Measurements from ENCODE around the gene TMEM120B.
"Not testable (repeated sequence)": the region's sequence is repeated elsewhere in the genome, so short reads cannot be mapped to it uniquely, and the experiment has no call there.

Gene TMEM120B

DNA sequence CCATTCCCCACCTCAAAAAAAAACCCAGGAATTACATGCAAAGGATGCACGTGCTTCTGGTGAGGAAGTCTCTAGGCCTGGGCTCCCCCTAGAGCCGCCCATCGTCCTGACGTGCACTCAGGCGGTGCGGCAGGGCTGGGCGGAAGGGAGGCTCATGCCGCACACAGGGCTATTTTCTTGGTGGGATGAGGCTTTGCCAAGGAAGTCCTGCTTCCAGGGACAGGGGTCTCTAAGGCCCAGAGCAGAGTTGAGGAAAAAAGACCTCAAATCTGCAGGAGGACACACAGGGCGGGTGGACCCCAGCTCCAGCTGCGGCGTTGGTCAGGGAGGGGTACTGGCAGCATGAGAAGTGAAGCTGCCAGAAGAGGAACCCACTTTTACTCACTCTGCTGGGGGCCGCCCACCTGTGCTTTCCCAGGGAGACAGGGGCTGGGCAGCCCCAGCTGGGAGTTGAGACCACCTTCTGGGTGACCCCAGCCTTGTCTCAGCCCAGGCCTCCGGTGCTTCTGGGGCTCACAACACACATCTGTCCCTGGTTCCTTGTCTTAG lies 76.8 kb downstream of the TMEM120B start:
- Histone ChIP-seq H3K9me3 (ENCODE audit: severe bottlenecking) (no peaks in the 10 kb centered on the region), H3K36me3 (ENCODE audit: low read depth) (peaks cover 9% of the 10 kb centered on the region), H3K27ac (ENCODE audit: poor library complexity, severe bottlenecking) (no peak overlapping the region), H3K27me3 (ENCODE audit: insufficient read depth, poor library complexity, severe bottlenecking) (no peaks in the 10 kb centered on the region), H3K4me1 (ENCODE audit: insufficient read depth, poor library complexity, severe bottlenecking) (peaks cover 32% of the 10 kb centered on the region), H3K4me3 (ENCODE audit: severe bottlenecking) (no peak overlapping the region)
- TF ChIP-seq, protein P1, sequence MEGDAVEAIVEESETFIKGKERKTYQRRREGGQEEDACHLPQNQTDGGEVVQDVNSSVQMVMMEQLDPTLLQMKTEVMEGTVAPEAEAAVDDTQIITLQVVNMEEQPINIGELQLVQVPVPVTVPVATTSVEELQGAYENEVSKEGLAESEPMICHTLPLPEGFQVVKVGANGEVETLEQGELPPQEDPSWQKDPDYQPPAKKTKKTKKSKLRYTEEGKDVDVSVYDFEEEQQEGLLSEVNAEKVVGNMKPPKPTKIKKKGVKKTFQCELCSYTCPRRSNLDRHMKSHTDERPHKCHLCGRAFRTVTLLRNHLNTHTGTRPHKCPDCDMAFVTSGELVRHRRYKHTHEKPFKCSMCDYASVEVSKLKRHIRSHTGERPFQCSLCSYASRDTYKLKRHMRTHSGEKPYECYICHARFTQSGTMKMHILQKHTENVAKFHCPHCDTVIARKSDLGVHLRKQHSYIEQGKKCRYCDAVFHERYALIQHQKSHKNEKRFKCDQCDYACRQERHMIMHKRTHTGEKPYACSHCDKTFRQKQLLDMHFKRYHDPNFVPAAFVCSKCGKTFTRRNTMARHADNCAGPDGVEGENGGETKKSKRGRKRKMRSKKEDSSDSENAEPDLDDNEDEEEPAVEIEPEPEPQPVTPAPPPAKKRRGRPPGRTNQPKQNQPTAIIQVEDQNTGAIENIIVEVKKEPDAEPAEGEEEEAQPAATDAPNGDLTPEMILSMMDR (IDR thresholded peaks at IDR 0.05; ENCODE audit: poor library complexity, severe bottlenecking): no peak
- ATAC-seq (ENCODE audit: low read depth) (no peak), DNase-seq (ENCODE audit: low spot score) (no peak)

DNA sequence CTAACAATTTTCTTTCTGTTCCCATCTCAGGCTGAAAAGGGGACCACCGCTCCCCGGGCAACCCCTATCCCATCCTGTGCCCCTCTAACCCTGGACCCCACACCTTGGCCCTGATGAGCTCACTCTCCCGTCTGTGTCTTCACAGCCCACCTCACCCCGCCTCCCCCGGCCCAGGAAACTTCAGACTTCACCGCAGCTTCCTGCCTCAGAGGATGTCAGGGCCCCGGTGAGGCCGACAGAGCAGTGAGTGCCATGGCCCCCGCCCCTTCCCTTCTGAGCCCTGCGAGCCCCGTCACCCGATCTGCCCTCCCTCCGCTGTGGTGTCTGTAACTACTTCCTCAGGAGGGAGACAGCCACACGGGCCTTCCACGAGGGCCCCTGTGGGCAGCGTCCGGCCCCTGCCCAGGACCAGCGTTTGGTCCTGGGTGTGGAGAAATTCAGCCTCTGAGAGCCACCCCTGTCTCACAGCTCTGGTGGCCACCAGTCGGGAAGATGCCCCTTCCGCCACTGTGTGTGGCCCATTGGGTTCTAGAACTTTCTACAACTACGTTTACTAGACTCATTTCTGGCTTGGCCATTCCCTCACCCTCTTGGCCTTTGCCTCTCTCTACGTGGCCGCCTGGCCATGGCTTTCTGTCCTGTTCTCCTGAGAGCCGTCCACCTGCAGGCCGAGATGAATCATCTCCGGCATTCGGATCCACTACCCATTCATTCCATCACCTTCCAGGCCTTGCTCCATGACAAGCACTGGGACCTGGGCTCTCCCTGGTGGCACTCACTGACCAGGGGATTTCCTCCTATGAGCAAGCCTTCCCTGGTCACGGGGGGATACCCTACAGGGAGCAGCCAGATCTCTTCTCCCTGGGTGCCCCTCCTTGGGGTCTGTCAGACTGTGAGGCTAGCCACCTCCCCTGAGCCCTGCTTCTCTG lies 77.5 kb downstream of the TMEM120B start:
- peaks cover 25% of the 10 kb centered on the region for H3K4me1 ChIP-seq (ENCODE audit: insufficient read depth, poor library complexity, severe bottlenecking)
- no peaks in the 10 kb centered on the region for H3K27me3 ChIP-seq (ENCODE audit: insufficient read depth, poor library complexity, severe bottlenecking)
- TF ChIP-seq, protein P1 (IDR thresholded peaks at IDR 0.05; ENCODE audit: poor library complexity, severe bottlenecking): no peak
- no peak overlapping the region for H3K4me3 ChIP-seq (ENCODE audit: severe bottlenecking)
- ATAC-seq (ENCODE audit: low read depth): no peak
- H3K36me3 ChIP-seq (ENCODE audit: low read depth): peaks cover 9% of the 10 kb centered on the region
- H3K27ac ChIP-seq (ENCODE audit: poor library complexity, severe bottlenecking): no peak overlapping the region
- no peak for DNase-seq (ENCODE audit: low spot score)
- H3K9me3 ChIP-seq (ENCODE audit: severe bottlenecking): no peaks in the 10 kb centered on the region

DNA sequence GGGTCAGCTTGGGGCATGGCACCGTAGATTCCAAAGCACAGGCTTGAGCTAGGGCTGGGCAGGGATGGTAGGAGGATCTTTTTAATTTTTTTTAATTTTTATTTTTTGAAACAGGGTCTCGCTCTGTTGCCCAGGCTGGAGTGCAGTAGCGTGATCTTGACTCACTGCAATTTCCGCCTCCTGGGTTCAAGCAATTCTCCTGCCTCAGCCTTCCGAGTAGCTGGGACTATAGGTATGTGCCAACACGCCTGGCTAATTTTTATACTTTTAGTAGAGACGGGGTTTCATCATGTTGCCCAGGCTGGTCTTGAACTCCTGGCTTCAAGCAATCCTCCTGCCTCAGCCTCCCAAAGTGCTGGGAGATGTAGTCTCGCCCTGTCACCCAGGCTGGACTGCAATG lies 78.2 kb downstream of the TMEM120B start:
- not testable (repeated sequence) for DNase-seq (ENCODE audit: low spot score); H3K9me3 ChIP-seq (ENCODE audit: severe bottlenecking); H3K27me3 ChIP-seq (ENCODE audit: insufficient read depth, poor library complexity, severe bottlenecking); H3K36me3 ChIP-seq (ENCODE audit: low read depth); H3K4me3 ChIP-seq (ENCODE audit: severe bottlenecking); ATAC-seq (ENCODE audit: low read depth)
- Histone ChIP-seq H3K4me1 (ENCODE audit: insufficient read depth, poor library complexity, severe bottlenecking) (peaks cover 22% of the 10 kb centered on the region), H3K27ac (ENCODE audit: poor library complexity, severe bottlenecking) (peak overlapping the region; percentile 100)

DNA sequence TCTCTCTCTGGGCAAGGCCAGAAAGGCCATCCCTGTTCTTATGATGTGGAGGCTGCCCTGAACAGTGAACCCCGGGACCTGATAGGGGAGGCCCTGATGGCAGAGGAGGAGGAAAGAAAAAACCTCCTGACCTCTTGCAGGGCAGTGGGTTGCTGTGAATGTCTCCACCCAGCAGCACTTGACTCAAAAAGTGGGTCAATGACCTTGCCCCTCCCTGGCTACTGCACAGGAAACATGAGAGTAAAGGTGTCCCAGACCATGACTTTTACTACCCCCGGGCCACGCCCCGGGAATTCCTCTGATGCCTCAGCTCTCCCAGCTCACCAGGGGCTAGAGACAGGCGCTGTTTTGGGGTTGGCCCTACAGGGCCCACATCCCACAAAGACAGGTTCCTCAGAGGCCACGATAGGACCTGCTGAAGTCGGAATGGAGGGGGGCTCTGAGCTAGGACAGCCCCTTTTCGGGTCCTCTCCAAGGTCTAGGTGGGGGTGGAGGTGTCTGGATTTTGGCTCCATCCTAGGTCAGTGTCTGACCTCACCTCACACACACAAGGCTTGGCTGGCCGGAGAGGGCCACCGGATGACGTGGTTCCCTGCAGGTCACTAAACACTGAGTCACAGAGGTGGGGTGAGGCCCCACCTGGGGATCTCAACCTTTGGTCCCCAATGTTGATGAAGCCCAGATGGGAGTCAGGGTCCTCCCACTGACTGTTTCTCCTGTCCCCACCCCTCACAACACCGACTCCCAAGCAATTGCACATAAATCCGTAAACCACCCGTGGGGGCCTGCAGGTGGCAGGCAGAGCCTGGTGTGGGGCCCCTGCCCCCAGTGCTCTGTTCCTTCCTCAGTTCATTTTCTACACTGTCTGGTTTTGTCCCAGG lies 79.4 kb downstream of the TMEM120B start:
- TF ChIP-seq, protein P1 (IDR thresholded peaks at IDR 0.05; ENCODE audit: poor library complexity, severe bottlenecking): no peak
- Histone ChIP-seq H3K27ac (ENCODE audit: poor library complexity, severe bottlenecking) (peak overlapping the region; percentile 100), H3K36me3 (ENCODE audit: low read depth) (peaks cover 6% of the 10 kb centered on the region), H3K9me3 (ENCODE audit: severe bottlenecking) (no peaks in the 10 kb centered on the region), H3K4me3 (ENCODE audit: severe bottlenecking) (peak overlapping the region; percentile 45), H3K4me1 (ENCODE audit: insufficient read depth, poor library complexity, severe bottlenecking) (peaks cover 17% of the 10 kb centered on the region), H3K27me3 (ENCODE audit: insufficient read depth, poor library complexity, severe bottlenecking) (no peaks in the 10 kb centered on the region)
- ATAC-seq (ENCODE audit: low read depth): peak; percentile 28
- DNase-seq (ENCODE audit: low spot score): no peak
